PFSK-1 (cell line): ENCODE results near the gene CHRD. TPM values are rescaled to one million over a fixed set of nuclear protein-coding genes. Genes with fewer than 3 reads are reported as not detected.

Experiments used
- FOXP2 ChIP-seq: optimal IDR thresholded peaks from 2 replicates; pipeline ENCODE3; 2011; ENCODE audit warnings: borderline replicate concordance, control low read depth, inconsistent platforms; ENCODE audit not compliant: insufficient read depth; ENCODE audit errors: extremely low read length, extremely low read depth
- POLR2AphosphoS5 ChIP-seq: IDR thresholded peaks from 2 replicates; pipeline ENCODE4 v1.6.1; 2012; ENCODE audit warnings: low read depth, mild to moderate bottlenecking, control low read depth, low read length, moderate library complexity
- SIN3A ChIP-seq: IDR thresholded peaks from 2 replicates; pipeline ENCODE4 v1.6.1; 2012; ENCODE audit warnings: mild to moderate bottlenecking, low read length, moderate library complexity, borderline replicate concordance; ENCODE audit not compliant: insufficient read depth
- TAF1 ChIP-seq: IDR thresholded peaks from 2 replicates; pipeline ENCODE4 v1.6.1; 2012; ENCODE audit warnings: low read length, control low read depth, borderline replicate concordance; ENCODE audit not compliant: insufficient read depth
- polyA plus RNA-seq: library from polyadenylated mRNA; unstranded; fragments of >200 nt; gene quantifications from one replicate; pipeline ENCODE4 v1.2.1, GENCODE V29; 2012; ENCODE audit warnings: low read depth, missing spikeins; ENCODE audit not compliant: insufficient read length
- TF ChIP-seq, protein P1 (sequence below), 2 experiments: IDR thresholded peaks; 2 replicates each; pipeline versions ENCODE4 v1.6.1 to v1.8.0; 2011 to 2012; ENCODE audit warnings: low read depth in 2 of 2, low read length in 2 of 2, control low read depth in 1 of 2, inconsistent platforms in 1 of 2, mild to moderate bottlenecking in 1 of 2, moderate library complexity in 1 of 2; ENCODE audit not compliant: insufficient read depth in 1 of 2

The CHRD gene
- polyA plus RNA-seq: 0.39 TPM

DNA sequence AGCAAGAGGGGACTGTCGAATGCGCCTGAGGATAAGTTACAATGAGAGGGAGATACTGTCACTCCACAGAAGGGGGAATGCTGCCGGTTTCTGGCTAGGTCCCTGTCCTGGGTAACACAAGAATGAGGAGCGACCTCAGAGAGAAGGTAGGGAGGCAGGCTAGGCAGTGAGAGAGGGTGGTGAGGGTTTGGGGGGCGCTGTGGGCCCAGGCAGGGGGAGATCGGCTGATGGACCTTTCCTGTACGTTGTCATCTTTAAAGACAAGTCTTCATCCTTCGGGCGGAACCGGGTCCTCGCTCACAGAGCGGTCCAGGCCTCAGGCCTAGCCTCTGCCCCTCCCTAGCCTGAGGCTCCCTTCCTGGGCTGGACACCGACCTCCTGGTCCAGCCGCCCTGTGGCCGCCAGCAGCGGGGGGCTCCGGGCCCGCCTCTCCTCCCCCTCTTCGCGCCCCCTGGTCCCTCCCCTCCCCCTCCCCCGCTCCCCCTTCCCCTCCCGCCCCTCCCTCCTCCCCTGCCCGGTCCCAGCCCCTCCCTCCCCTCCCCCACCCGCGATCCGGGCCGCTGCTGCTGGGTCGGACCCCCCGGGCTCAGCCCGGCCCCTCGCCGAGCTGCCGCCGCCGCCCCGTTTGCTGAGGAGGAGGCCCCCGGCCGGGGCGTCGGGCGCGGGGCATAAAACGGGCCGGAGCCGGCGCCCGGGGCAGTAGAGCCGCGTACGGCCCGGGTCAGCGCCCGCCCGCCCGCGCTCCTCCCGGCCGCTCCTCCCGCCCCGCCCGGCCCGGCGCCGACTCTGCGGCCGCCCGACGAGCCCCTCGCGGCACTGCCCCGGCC is at the start of gene CHRD:
CHRD (plus strand) TSS at position 697 of the 827 bp plus-strand sequence. CDS start 265 bp downstream, outside the sequence.
- no peak for TF ChIP-seq TAF1
- no peak for TF ChIP-seq FOXP2
- TF ChIP-seq SIN3A: no peak
- TF ChIP-seq, protein P1, sequence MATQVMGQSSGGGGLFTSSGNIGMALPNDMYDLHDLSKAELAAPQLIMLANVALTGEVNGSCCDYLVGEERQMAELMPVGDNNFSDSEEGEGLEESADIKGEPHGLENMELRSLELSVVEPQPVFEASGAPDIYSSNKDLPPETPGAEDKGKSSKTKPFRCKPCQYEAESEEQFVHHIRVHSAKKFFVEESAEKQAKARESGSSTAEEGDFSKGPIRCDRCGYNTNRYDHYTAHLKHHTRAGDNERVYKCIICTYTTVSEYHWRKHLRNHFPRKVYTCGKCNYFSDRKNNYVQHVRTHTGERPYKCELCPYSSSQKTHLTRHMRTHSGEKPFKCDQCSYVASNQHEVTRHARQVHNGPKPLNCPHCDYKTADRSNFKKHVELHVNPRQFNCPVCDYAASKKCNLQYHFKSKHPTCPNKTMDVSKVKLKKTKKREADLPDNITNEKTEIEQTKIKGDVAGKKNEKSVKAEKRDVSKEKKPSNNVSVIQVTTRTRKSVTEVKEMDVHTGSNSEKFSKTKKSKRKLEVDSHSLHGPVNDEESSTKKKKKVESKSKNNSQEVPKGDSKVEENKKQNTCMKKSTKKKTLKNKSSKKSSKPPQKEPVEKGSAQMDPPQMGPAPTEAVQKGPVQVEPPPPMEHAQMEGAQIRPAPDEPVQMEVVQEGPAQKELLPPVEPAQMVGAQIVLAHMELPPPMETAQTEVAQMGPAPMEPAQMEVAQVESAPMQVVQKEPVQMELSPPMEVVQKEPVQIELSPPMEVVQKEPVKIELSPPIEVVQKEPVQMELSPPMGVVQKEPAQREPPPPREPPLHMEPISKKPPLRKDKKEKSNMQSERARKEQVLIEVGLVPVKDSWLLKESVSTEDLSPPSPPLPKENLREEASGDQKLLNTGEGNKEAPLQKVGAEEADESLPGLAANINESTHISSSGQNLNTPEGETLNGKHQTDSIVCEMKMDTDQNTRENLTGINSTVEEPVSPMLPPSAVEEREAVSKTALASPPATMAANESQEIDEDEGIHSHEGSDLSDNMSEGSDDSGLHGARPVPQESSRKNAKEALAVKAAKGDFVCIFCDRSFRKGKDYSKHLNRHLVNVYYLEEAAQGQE (IDR thresholded peaks at IDR 0.05; ENCODE audit: insufficient read depth in 1 of 2, low read depth in 2 of 2, low read length in 2 of 2): no peak
- TF ChIP-seq POLR2AphosphoS5: no peak

DNA sequence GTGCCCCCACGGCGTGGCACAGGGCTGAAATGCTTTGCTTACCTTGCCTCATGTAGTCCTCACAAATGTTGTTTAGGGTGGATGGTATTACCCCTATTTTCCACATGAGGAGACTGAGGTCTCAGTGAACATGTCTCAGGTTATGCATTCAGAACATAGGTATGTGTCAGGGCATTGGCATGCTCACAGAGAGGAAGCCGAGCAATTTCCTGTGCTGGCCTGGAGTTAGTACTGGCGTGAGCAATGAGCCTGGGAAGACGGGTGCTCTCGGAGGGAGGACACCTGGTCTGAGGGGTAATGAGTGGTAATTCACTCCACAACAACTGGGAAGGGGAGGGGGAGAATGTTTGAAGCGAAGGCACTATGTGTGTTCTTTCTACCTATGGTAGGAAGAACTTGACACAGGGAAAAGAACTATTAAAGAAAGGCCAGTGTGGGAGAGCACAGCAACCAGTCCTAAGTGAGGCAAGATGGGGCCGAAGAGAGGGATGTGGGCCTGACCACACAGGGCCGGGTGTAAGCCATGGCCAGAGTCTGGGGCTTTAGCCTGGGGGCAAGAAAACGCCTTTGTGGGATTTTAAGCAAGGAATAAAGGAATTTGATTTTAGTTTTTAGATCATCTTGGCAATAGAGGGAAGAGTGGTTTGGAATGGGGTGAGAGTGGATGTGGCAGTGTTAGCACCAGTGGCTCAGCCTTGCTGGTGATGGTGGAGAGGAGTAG is 47.3 kb upstream of the CHRD start:
- no peak for TF ChIP-seq FOXP2
- no peak for TF ChIP-seq TAF1
- no peak for TF ChIP-seq SIN3A
- TF ChIP-seq, protein P1 (IDR thresholded peaks at IDR 0.05; ENCODE audit: insufficient read depth in 1 of 2, low read depth in 2 of 2, low read length in 2 of 2): no peak
- TF ChIP-seq POLR2AphosphoS5: no peak; the same call in 1 of the 2 replicates

DNA sequence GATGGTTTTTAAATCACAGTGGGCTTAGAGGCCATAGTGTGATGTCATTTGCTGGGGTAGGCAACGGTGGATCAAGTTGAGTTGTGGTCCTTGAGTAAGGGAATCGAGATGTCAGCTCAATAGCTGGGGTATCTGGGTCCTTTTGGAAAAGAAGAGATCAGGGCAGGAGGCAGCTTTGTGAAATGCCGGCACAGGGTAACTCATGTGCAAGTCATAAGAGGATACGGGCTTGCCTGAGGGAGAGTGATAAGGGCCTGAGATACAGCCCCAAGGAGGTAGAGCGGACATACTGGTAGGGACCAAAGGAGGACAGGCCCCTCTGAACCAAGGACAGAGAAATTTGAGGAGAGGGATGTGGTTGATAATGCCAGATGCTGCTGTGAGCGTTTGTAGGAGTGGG is 46.7 kb upstream of the CHRD start:
- TF ChIP-seq FOXP2 (no peak), TAF1 (no peak), SIN3A (no peak), POLR2AphosphoS5 (no peak)
- TF ChIP-seq, protein P1 (IDR thresholded peaks at IDR 0.05; ENCODE audit: insufficient read depth in 1 of 2, low read depth in 2 of 2, low read length in 2 of 2): no peak

DNA sequence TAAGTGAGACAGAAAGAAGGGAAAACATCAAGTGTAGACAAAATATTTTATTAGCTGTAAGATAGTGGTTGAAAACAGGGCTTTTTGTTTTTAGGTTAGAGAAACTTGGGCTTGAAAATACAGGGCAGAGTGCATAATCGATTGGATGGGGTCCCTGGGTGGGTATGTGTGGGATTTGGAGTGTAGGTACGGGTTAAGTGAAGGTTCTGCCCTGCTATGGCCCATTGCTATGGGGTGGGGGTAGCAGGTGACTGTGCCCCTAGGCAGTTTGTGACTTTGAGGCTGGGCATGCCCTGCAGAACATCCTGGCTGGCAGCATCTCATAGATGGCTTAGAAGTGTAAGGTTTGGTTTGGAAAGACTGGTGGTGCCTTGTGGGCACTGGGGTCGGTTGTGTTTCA is 46.2 kb upstream of the CHRD start:
- TF ChIP-seq TAF1 (no peak), FOXP2 (no peak), SIN3A (no peak), POLR2AphosphoS5 (no peak)
- TF ChIP-seq, protein P1 (IDR thresholded peaks at IDR 0.05; ENCODE audit: insufficient read depth in 1 of 2, low read depth in 2 of 2, low read length in 2 of 2): no peak
